ENCODE data around the gene CRISP1. TPM values are rescaled to one million over a fixed set of nuclear protein-coding genes. Genes with fewer than 3 reads are reported as not detected.

The CRISP1 gene
- total RNA-seq, 3 donors from 2014 or later: not detected

- no peaks in the 10 kb centered on the region for H3K9me3 ChIP-seq
- DNase-seq (no peak), ATAC-seq (no peak)
- no peaks in the 10 kb centered on the region for H3K4me1 ChIP-seq (ENCODE audit: low read depth)
- intact Hi-C loops (cut with DNase I, micrococcal nuclease): no loop called here
- TF ChIP-seq CTCF (IDR thresholded peaks at IDR 0.05): no peak
- no peak overlapping the region for H3K4me3 ChIP-seq
- no peaks in the 10 kb centered on the region for H3K36me3 ChIP-seq (ENCODE audit: low read depth)
Measured at GRCh38 chr6:49855221-49855620, 11.1 kb downstream of the CRISP1 start.

- H3K4me3 ChIP-seq: no peak overlapping the region
- H3K9me3 ChIP-seq: no peaks in the 10 kb centered on the region
- DNase-seq: no peak
- H3K36me3 ChIP-seq (ENCODE audit: low read depth): no peaks in the 10 kb centered on the region
- no peak for TF ChIP-seq CTCF (IDR thresholded peaks at IDR 0.05)
- ATAC-seq: no peak
- no peaks in the 10 kb centered on the region for H3K4me1 ChIP-seq (ENCODE audit: low read depth)
- intact Hi-C loops (cut with DNase I, micrococcal nuclease): no loop called here
Measured at GRCh38 chr6:49852975-49853374, 13.4 kb downstream of the CRISP1 start.

GRCh38 chr6:49849213-49849907, 17.0 kb downstream of the CRISP1 start:
- DNase-seq (peak in 1 of 3 donors; percentile 7), ATAC-seq (peak; percentile 53)
- intact Hi-C loops (cut with DNase I, micrococcal nuclease): no loop called here
- H3K36me3 ChIP-seq (ENCODE audit: low read depth): no peaks in the 10 kb centered on the region
- H3K9me3 ChIP-seq: no peaks in the 10 kb centered on the region
- H3K4me3 ChIP-seq: no peak overlapping the region
- no peaks in the 10 kb centered on the region for H3K4me1 ChIP-seq (ENCODE audit: low read depth)
- peak; percentile 14 for TF ChIP-seq CTCF (IDR thresholded peaks at IDR 0.05)

- no peaks in the 10 kb centered on the region for H3K36me3 ChIP-seq (ENCODE audit: low read depth)
- no peak for TF ChIP-seq CTCF (IDR thresholded peaks at IDR 0.05)
- no peaks in the 10 kb centered on the region for H3K9me3 ChIP-seq
- ATAC-seq (no peak), DNase-seq (no peak)
- no peaks in the 10 kb centered on the region for H3K4me1 ChIP-seq (ENCODE audit: low read depth)
- H3K4me3 ChIP-seq: no peak overlapping the region
- intact Hi-C loops (cut with DNase I, micrococcal nuclease): no loop called here
Measured at GRCh38 chr6:49847673-49848072, 18.7 kb downstream of the CRISP1 start.

GRCh38 chr6:49847014-49847413, 19.3 kb downstream of the CRISP1 start:
- DNase-seq (no peak), ATAC-seq (no peak)
- no peak for TF ChIP-seq CTCF (IDR thresholded peaks at IDR 0.05)
- no peaks in the 10 kb centered on the region for H3K4me1 ChIP-seq (ENCODE audit: low read depth)
- no peaks in the 10 kb centered on the region for H3K9me3 ChIP-seq
- intact Hi-C loops (cut with DNase I, micrococcal nuclease): no loop called here
- no peaks in the 10 kb centered on the region for H3K36me3 ChIP-seq (ENCODE audit: low read depth)
- no peak overlapping the region for H3K4me3 ChIP-seq

- DNase-seq: no peak
- no peak for ATAC-seq
Measured at GRCh38 chr6:49841424-49841823, 24.9 kb downstream of the CRISP1 start.

More at GRCh38 chr6:49841424-49841823, 24.9 kb downstream of the CRISP1 start:
- no peak overlapping the region for H3K4me3 ChIP-seq
- H3K36me3 ChIP-seq (ENCODE audit: low read depth): no peaks in the 10 kb centered on the region
- H3K4me1 ChIP-seq (ENCODE audit: low read depth): no peaks in the 10 kb centered on the region
- H3K9me3 ChIP-seq: no peaks in the 10 kb centered on the region
- intact Hi-C loops (cut with DNase I, micrococcal nuclease): no loop called here
- TF ChIP-seq CTCF (IDR thresholded peaks at IDR 0.05): no peak
